ACC112 (cell line): ENCODE measurements around the gene TMEM116.
"Not testable (repeated sequence)": the region's sequence is repeated elsewhere in the genome, so short reads cannot be mapped to it uniquely, and the experiment has no call there.

ENCODE experiments used
- H2AFZ ChIP-seq: fragments of 200-600 bp; sonication (generic); one replicate; pipeline ENCODE4 v1.6.0; 2017; ENCODE audit warnings: antibody characterized with exemption, low read length; ENCODE audit not compliant: unreplicated experiment
- H3K27ac ChIP-seq: fragments of 200-600 bp; sonication (generic); 2 replicates; pipeline ENCODE4 v1.5.1; 2014; ENCODE audit warnings: low read depth, mild to moderate bottlenecking, antibody characterized with exemption, low read length, moderate library complexity
- H3K27me3 ChIP-seq: fragments of 200-600 bp; sonication (generic); 2 replicates; pipeline ENCODE4 v1.6.1; 2014; ENCODE audit warnings: mild to moderate bottlenecking, antibody characterized with exemption, low read length, moderate library complexity, mixed read lengths; ENCODE audit not compliant: insufficient read depth
- H3K36me3 ChIP-seq: fragments of 200-600 bp; sonication (generic); 2 replicates; pipeline ENCODE4 v1.6.1; 2016; ENCODE audit warnings: mild to moderate bottlenecking, antibody characterized with exemption, low read length, moderate library complexity, mixed read lengths; ENCODE audit not compliant: insufficient read depth
- H3K4me1 ChIP-seq: fragments of 200-600 bp; sonication (generic); one replicate; pipeline ENCODE4 v1.6.1; 2016; ENCODE audit warnings: low read length, mixed read lengths; ENCODE audit not compliant: insufficient read depth, unreplicated experiment, control insufficient read depth
- H3K4me3 ChIP-seq: fragments of 200-600 bp; sonication (generic); 2 replicates; pipeline ENCODE4 v1.5.1; 2014; ENCODE audit warnings: mild to moderate bottlenecking, low read depth, low read length
- H3K79me2 ChIP-seq: fragments of 200-600 bp; sonication (generic); one replicate; pipeline ENCODE4 v1.6.0; 2016; ENCODE audit warnings: low read length; ENCODE audit not compliant: control insufficient read depth, unreplicated experiment, insufficient read depth

TMEM116 gene

GRCh38 chr12:111976291-111976690, 36.7 kb downstream of the TMEM116 start:
- Histone ChIP-seq H3K27ac (no peak overlapping the region), H3K27me3 (no peaks in the 10 kb centered on the region), H3K79me2 (no peaks in the 10 kb centered on the region), H3K4me3 (no peak overlapping the region), H3K36me3 (peaks cover 5% of the 10 kb centered on the region; the same call in 1 of the 2 replicates), H3K4me1 (peaks cover 6% of the 10 kb centered on the region), H2AFZ (no peak overlapping the region)

GRCh38 chr12:111975161-111975931, 37.6 kb downstream of the TMEM116 start:
- H3K27ac ChIP-seq, result no peak overlapping the region
- H3K36me3 ChIP-seq, result peaks cover 5% of the 10 kb centered on the region; the same call in 1 of the 2 replicates
- no peak overlapping the region for H2AFZ ChIP-seq
- no peak overlapping the region for H3K4me3 ChIP-seq
- no peaks in the 10 kb centered on the region for H3K27me3 ChIP-seq
- H3K79me2 ChIP-seq, result no peaks in the 10 kb centered on the region
- H3K4me1 ChIP-seq, result peaks cover 6% of the 10 kb centered on the region

- Histone ChIP-seq H2AFZ (no peak overlapping the region), H3K4me1 (peaks cover 5% of the 10 kb centered on the region), H3K27ac (no peak overlapping the region), H3K4me3 (no peak overlapping the region), H3K27me3 (no peaks in the 10 kb centered on the region), H3K36me3 (0 out of 2 replicates have a peak, but pooled peaks cover 2% of the 10 kb centered on the region), H3K79me2 (no peaks in the 10 kb centered on the region)
Observed at GRCh38 chr12:111971800-111972199, 41.2 kb downstream of the TMEM116 start.

GRCh38 chr12:111964935-111965334, 48.0 kb downstream of the TMEM116 start:
- H3K36me3 ChIP-seq, result no peaks in the 10 kb centered on the region
- no peaks in the 10 kb centered on the region for H3K4me1 ChIP-seq
- no peaks in the 10 kb centered on the region for H3K79me2 ChIP-seq

GRCh38 chr12:111959518-111959917, 53.4 kb downstream of the TMEM116 start:
- H3K27ac ChIP-seq, H2AFZ ChIP-seq, H3K27me3 ChIP-seq, H3K4me3 ChIP-seq, H3K79me2 ChIP-seq, H3K36me3 ChIP-seq, H3K4me1 ChIP-seq: not testable (repeated sequence)

More at GRCh38 chr12:111964935-111965334, 48.0 kb downstream of the TMEM116 start:
- no peaks in the 10 kb centered on the region for H3K27me3 ChIP-seq
- H3K27ac ChIP-seq, result no peak overlapping the region
- H2AFZ ChIP-seq, result no peak overlapping the region
- no peak overlapping the region for H3K4me3 ChIP-seq

- H3K79me2 ChIP-seq, H2AFZ ChIP-seq, H3K4me3 ChIP-seq, H3K27me3 ChIP-seq, H3K27ac ChIP-seq, H3K36me3 ChIP-seq, H3K4me1 ChIP-seq: not testable (repeated sequence)
Observed at GRCh38 chr12:111957224-111957623, 55.7 kb downstream of the TMEM116 start.

- Histone ChIP-seq H3K79me2 (no peaks in the 10 kb centered on the region), H2AFZ (no peak overlapping the region), H3K36me3 (0 out of 2 replicates have a peak, but pooled peaks cover 5% of the 10 kb centered on the region), H3K4me3 (no peak overlapping the region), H3K27me3 (no peaks in the 10 kb centered on the region), H3K4me1 (no peaks in the 10 kb centered on the region), H3K27ac (no peak overlapping the region)
Observed at GRCh38 chr12:111954969-111955368, 58.0 kb downstream of the TMEM116 start.

- Histone ChIP-seq H3K36me3 (0 out of 2 replicates have a peak, but pooled peaks cover 5% of the 10 kb centered on the region), H3K27me3 (no peaks in the 10 kb centered on the region), H3K4me1 (no peaks in the 10 kb centered on the region), H2AFZ (no peak overlapping the region), H3K79me2 (no peaks in the 10 kb centered on the region), H3K27ac (no peak overlapping the region), H3K4me3 (no peak overlapping the region)
Observed at GRCh38 chr12:111953455-111953854, 59.5 kb downstream of the TMEM116 start.

GRCh38 chr12:111952084-111952787, 60.7 kb downstream of the TMEM116 start:
- not testable (repeated sequence) for H2AFZ ChIP-seq, H3K27ac ChIP-seq, H3K36me3 ChIP-seq, H3K79me2 ChIP-seq, H3K4me3 ChIP-seq, H3K27me3 ChIP-seq, H3K4me1 ChIP-seq

GRCh38 chr12:111950961-111951676, 61.8 kb downstream of the TMEM116 start:
- H3K27ac ChIP-seq, H3K4me1 ChIP-seq, H3K4me3 ChIP-seq, H3K79me2 ChIP-seq, H3K36me3 ChIP-seq, H2AFZ ChIP-seq, H3K27me3 ChIP-seq: not testable (repeated sequence)
